H9 (cell line): ENCODE results near the gene OTUB2. TPM values are rescaled to one million over a fixed set of nuclear protein-coding genes. Genes with fewer than 3 reads are reported as not detected.

Experiments used
- DNase-seq: peaks from one replicate; pipeline ENCODE4 v3.0.0-alpha.2; 2017
- H2AFZ ChIP-seq: one replicate; pipeline ENCODE4 v1.6.1; 2013; ENCODE audit warnings: mild to moderate bottlenecking, low read length, control low read depth, moderate library complexity
- H2AK5ac ChIP-seq: 2 replicates; pipeline ENCODE4 v1.6.1; 2013; ENCODE audit warnings: low read length, control low read depth, mixed read lengths; ENCODE audit not compliant: insufficient read length
- H2BK120ac ChIP-seq: one replicate; pipeline ENCODE4 v1.6.1; 2013; ENCODE audit warnings: low read depth, mild to moderate bottlenecking, low read length, control low read depth, inconsistent platforms; ENCODE audit not compliant: poor library complexity, severe bottlenecking
- H2BK12ac ChIP-seq: 2 replicates; pipeline ENCODE4 v1.6.1; 2013; ENCODE audit warnings: low read length, control low read depth, mixed read lengths, low read depth; ENCODE audit not compliant: insufficient read length
- H2BK15ac ChIP-seq: 2 replicates; pipeline ENCODE4 v1.6.1; 2013; ENCODE audit warnings: low read depth, low read length, control low read depth
- H2BK20ac ChIP-seq: one replicate; pipeline ENCODE4 v1.6.1; 2013; ENCODE audit warnings: low read depth, mild to moderate bottlenecking, low read length, control low read depth, inconsistent platforms; ENCODE audit not compliant: poor library complexity, severe bottlenecking
- H2BK5ac ChIP-seq: 2 replicates; pipeline ENCODE4 v1.6.1; 2013; ENCODE audit warnings: low read length, control low read depth, mixed read lengths; ENCODE audit not compliant: insufficient read length
- H3K14ac ChIP-seq: 2 replicates; pipeline ENCODE4 v1.6.1; 2013; ENCODE audit warnings: low read length, control low read depth; ENCODE audit not compliant: insufficient read depth
- H3K18ac ChIP-seq: 2 replicates; pipeline ENCODE4 v1.6.1; 2013; ENCODE audit warnings: low read depth, mild to moderate bottlenecking, mixed read lengths, low read length, control low read depth; ENCODE audit not compliant: insufficient read length
- H3K23ac ChIP-seq: 2 replicates; pipeline ENCODE4 v1.6.1; 2013; ENCODE audit warnings: low read length, control low read depth, mixed read lengths, low read depth; ENCODE audit not compliant: insufficient read length
- H3K23me2 ChIP-seq: 2 replicates; pipeline ENCODE4 v1.6.1; 2013; ENCODE audit warnings: low read depth, mild to moderate bottlenecking, mixed read lengths, low read length, control low read depth; ENCODE audit not compliant: insufficient read length, poor library complexity, severe bottlenecking
- H3K27ac ChIP-seq: 2 replicates; pipeline ENCODE4 v1.5.1; 2013; ENCODE audit warnings: low read length, control low read depth, mixed read lengths, low read depth; ENCODE audit not compliant: insufficient read length
- H3K27me3 ChIP-seq: 2 replicates; pipeline ENCODE4 v1.6.1; 2013; ENCODE audit warnings: low read length, control low read depth, inconsistent platforms; ENCODE audit not compliant: insufficient read depth
- H3K4ac ChIP-seq: 2 replicates; pipeline ENCODE4 v1.6.1; 2013; ENCODE audit warnings: low read depth, mild to moderate bottlenecking, control low read depth, inconsistent platforms, low read length, moderate library complexity
- H3K4me1 ChIP-seq: 2 replicates; pipeline ENCODE4 v1.6.1; 2013; ENCODE audit warnings: low read length, control low read depth, inconsistent platforms; ENCODE audit not compliant: insufficient read depth
- H3K4me2 ChIP-seq: 2 replicates; pipeline ENCODE4 v1.6.1; 2013; ENCODE audit warnings: low read length, control low read depth, mixed read lengths; ENCODE audit not compliant: insufficient read length, insufficient read depth
- H3K56ac ChIP-seq: 2 replicates; pipeline ENCODE4 v1.6.1; 2013; ENCODE audit warnings: low read depth, mild to moderate bottlenecking, mixed read lengths, low read length, control low read depth; ENCODE audit not compliant: insufficient read length
- H3K79me1 ChIP-seq: 2 replicates; pipeline ENCODE4 v1.6.1; 2013; ENCODE audit warnings: low read depth, mild to moderate bottlenecking, moderate library complexity, low read length, control low read depth, inconsistent platforms; ENCODE audit not compliant: insufficient read depth, poor library complexity, severe bottlenecking
- H3K79me2 ChIP-seq: 2 replicates; pipeline ENCODE4 v1.6.1; 2013; ENCODE audit warnings: low read length, control low read depth, inconsistent platforms; ENCODE audit not compliant: insufficient read depth
- H3K9ac ChIP-seq: 2 replicates; pipeline ENCODE4 v1.6.1; 2013; ENCODE audit warnings: low read length, control low read depth, mixed read lengths; ENCODE audit not compliant: insufficient read length; ENCODE audit errors: extremely low read depth
- H3K9me3 ChIP-seq: one replicate; pipeline ENCODE4 v1.6.1; 2013; ENCODE audit warnings: low read depth, low read length, inconsistent platforms; ENCODE audit not compliant: control insufficient read depth
- H3T11ph ChIP-seq: one replicate; pipeline ENCODE4 v1.6.1; 2013; ENCODE audit warnings: mild to moderate bottlenecking, low read length, control low read depth, inconsistent platforms
- H4K20me1 ChIP-seq: one replicate; pipeline ENCODE4 v1.6.1; 2013; ENCODE audit not compliant: control insufficient read depth, insufficient read length, insufficient read depth
- H4K5ac ChIP-seq: 2 replicates; pipeline ENCODE4 v1.6.1; 2013; ENCODE audit warnings: low read depth, mild to moderate bottlenecking, mixed read lengths, low read length, control low read depth; ENCODE audit not compliant: insufficient read length
- H4K8ac ChIP-seq: replicated peaks from 2 replicates; pipeline ENCODE4 v1.6.1; 2013; ENCODE audit warnings: low read length, control low read depth, mixed read lengths, low read depth; ENCODE audit not compliant: insufficient read length
- H4K91ac ChIP-seq: 2 replicates; pipeline ENCODE4 v1.6.1; 2013; ENCODE audit warnings: low read depth, mild to moderate bottlenecking, moderate library complexity, mixed read lengths, low read length, control low read depth; ENCODE audit not compliant: insufficient read length
- H3K27ac Mint-ChIP-seq, 3 experiments: 2 replicates in 2 of 3; 3 replicates in 1 of 3; pipeline ENCODE4 v1.8.0; 2020 to 2021; ENCODE audit warnings: mixed read lengths in 3 of 3, mild to moderate bottlenecking in 1 of 3, moderate library complexity in 1 of 3
- H3K27me3 Mint-ChIP-seq: 2 replicates; pipeline ENCODE4 v1.8.0; 2021; ENCODE audit warnings: low read depth, mild to moderate bottlenecking, moderate library complexity, mixed read lengths
- H3K36me3 Mint-ChIP-seq, 3 experiments: 2 replicates in 2 of 3; 3 replicates in 1 of 3; pipeline ENCODE4 v1.8.0; 2020 to 2021; ENCODE audit warnings: low read depth in 3 of 3, mixed read lengths in 3 of 3; ENCODE audit not compliant: insufficient read depth in 1 of 3
- H3K4me1 Mint-ChIP-seq, 2 experiments: 2 replicates each; pipeline ENCODE4 v1.8.0; 2020; ENCODE audit warnings: mixed read lengths in 2 of 2
- H3K4me3 Mint-ChIP-seq, 2 experiments: 2 replicates in 1 of 2; 3 replicates in 1 of 2; pipeline ENCODE4 v1.8.0; 2020 to 2021; ENCODE audit warnings: mild to moderate bottlenecking in 2 of 2, mixed read lengths in 2 of 2, moderate library complexity in 1 of 2
- H3K9me3 Mint-ChIP-seq, 2 experiments: 2 replicates in 1 of 2; 3 replicates in 1 of 2; pipeline ENCODE4 v1.8.0; 2020; ENCODE audit warnings: mild to moderate bottlenecking in 2 of 2, mixed read lengths in 2 of 2, moderate library complexity in 1 of 2
- CTCF ChIP-seq: fragments of 200-600 bp; sonication (generic); conservative IDR thresholded peaks from 3 replicates; pipeline ENCODE4 v1.8.0; 2021; ENCODE audit warnings: antibody characterized with exemption, mild to moderate bottlenecking
- WGBS: extraction: QIAGEN DNeasy Blood & Tissue Kit; methylation state at CpG from one replicate; pipeline ENCODE4 v1.1.7; 2013; ENCODE audit warnings: missing lambda C conversion rate, low lambda C conversion rate, mixed read lengths; ENCODE audit not compliant: insufficient read length; ENCODE audit errors: extremely low coverage; 5-methylcytosine and 5-hydroxymethylcytosine counted together
- total RNA-seq: library from RNA; stranded (reverse); gene quantifications from 2 replicates; pipeline ENCODE4 v1.2.1, GENCODE V29; 2021

OTUB2 gene
- total RNA-seq, 1 experiment from 2014 or later, result 3.6 TPM

GRCh38 chr14:93997082-93997481 is 29.1 kb upstream of the OTUB2 start, which contains the start of gene CCDC197:
Gene CCDC197, plus strand, starts transcription at chr14:93997301. Its CDS starts 831 bp downstream, at chr14:93998132.
- WGBS, result no CpG with 5 or more reads among the region's 1 CpG
- Histone ChIP-seq H3K18ac (no peak within 1 kb of the TSS), H3K9ac (no peak within 1 kb of the TSS), H2BK20ac (no peak within 1 kb of the TSS), H3T11ph (no peak within 1 kb of the TSS), H3K56ac (no peak within 1 kb of the TSS), H3K9me3 (no peaks in the 10 kb centered on the region), H3K27ac (no peak within 1 kb of the TSS), H3K4me1 (no peaks in the 10 kb centered on the region), H3K79me1 (no peaks in the 10 kb centered on the region), H4K5ac (no peak within 1 kb of the TSS), H4K8ac (no peak within 1 kb of the TSS), H2BK120ac (no peak within 1 kb of the TSS), H3K79me2 (no peaks in the 10 kb centered on the region), H3K14ac (no peak within 1 kb of the TSS; the same call in 1 of the 2 replicates), H2BK12ac (no peak within 1 kb of the TSS), H4K91ac (no peak within 1 kb of the TSS), H3K4ac (no peak within 1 kb of the TSS), H3K23me2 (no peaks in the 10 kb centered on the region), H2BK15ac (no peak within 1 kb of the TSS), H2AFZ (no peak within 1 kb of the TSS), H3K4me2 (no peak within 1 kb of the TSS), H2BK5ac (no peak within 1 kb of the TSS), H2AK5ac (no peak within 1 kb of the TSS), H4K20me1 (no peaks in the 10 kb centered on the region), H3K23ac (no peak within 1 kb of the TSS), H3K27me3 (no peaks in the 10 kb centered on the region)
- H3K4me1 Mint-ChIP-seq, result peaks cover 3 to 36% of the 10 kb centered on the region in 2 experiments
- H3K27me3 Mint-ChIP-seq, result peaks cover 15% of the 10 kb centered on the region
- no peak within 1 kb of the TSS for H3K27ac Mint-ChIP-seq
- H3K36me3 Mint-ChIP-seq, result no peaks in the 10 kb centered on the region; a peak in 1 of 7 replicates
- no peak within 1 kb of the TSS for H3K4me3 Mint-ChIP-seq
- DNase-seq, result no peak
- no peak for TF ChIP-seq CTCF
- H3K9me3 Mint-ChIP-seq, result no peaks in the 10 kb centered on the region
